Epidermal melanocyte (primary cell): ENCODE results near the gene PLGRKT.
A peak's percentile ranks its signal among the peaks of the same experiment; 100 is the strongest.
"Not testable (repeated sequence)": the region's sequence is repeated elsewhere in the genome, so short reads cannot be mapped to it uniquely, and the experiment has no call there.

Experiments
- DNase-seq: peaks from one replicate; pipeline ENCODE4 v3.0.0; 2011; ENCODE audit warnings: low spot score; ENCODE audit not compliant: insufficient read length

PLGRKT gene

GRCh38 chr9:5453004-5453403 lies 15.3 kb upstream of the PLGRKT start:
- no peak for DNase-seq

DNA sequence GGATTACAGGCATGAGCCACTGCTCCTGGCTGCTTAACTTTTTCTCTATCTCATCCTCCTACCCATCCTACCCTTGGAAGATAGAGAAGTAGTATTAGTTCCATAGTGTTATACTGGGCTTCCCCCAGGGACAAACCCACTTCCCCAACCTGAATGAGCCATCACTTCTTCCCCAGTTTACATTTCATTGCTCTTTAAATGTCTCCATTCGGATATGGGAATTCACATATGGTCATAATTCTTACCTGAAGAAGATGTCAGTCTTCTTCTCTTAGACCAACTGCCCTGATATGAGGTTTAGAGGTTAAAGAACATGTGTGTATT lies 14.5 kb upstream of the PLGRKT start:
- no peak for DNase-seq

DNA sequence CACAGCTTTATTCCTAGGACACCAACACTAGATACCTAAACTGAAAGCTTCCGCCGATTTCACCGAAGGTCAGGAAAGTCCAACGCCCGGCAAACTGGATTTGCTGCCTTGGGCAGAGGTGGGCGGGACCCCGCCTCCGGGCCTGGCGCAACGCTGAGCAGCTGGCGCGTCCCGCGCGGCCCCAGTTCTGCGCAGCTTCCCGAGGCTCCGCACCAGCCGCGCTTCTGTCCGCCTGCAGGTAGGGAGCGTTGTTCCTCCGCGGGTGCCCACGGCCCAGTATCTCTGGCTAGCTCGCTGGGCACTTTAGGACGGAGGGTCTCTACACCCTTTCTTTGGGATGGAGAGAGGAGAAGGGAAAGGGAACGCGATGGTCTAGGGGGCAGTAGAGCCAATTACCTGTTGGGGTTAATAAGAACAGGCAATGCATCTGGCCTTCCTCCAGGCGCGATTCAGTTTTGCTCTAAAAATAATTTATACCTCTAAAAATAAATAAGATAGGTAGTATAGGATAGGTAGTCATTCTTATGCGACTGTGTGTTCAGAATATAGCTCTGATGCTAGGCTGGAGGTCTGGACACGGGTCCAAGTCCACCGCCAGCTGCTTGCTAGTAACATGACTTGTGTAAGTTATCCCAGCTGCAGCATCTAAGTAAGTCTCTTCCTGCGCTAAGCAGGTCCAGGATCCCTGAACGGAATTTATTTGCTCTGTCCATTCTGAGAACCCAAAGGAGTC lies 12.8 kb upstream of the PLGRKT start, which contains the start of gene CD274:
Gene CD274 (plus strand): TSS at position 184 of the 733 bp plus-strand sequence. CDS start 5,572 bp downstream, outside the sequence.
- DNase-seq = peak; percentile 42

- DNase-seq = no peak
These were observed 12.0 kb upstream of the PLGRKT start for GRCh38 chr9:5449521-5450358.

GRCh38 chr9:5448461-5449435 lies 11.0 kb upstream of the PLGRKT start:
- DNase-seq = no peak

DNA sequence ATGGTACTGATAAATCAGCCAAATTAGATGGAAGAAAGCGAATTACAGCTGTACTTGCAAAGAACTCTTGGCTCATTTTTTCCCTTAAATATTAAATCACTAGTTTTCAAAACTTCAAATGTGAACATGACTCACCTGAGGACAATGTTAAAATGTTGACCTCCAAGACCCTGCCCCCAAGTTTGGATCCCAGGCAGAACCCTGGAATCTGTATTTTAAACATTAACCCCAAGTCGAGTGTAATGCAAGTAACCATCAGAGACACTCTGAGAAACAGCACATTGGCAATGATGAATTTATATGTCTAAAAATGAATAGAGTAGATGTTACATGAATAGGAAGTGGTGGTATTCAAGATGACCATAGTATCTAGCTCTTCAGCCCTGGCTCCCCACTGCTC lies 10.3 kb upstream of the PLGRKT start:
- no peak for DNase-seq

- DNase-seq = no peak
These were observed 9.6 kb upstream of the PLGRKT start for GRCh38 chr9:5447337-5447736.

DNA sequence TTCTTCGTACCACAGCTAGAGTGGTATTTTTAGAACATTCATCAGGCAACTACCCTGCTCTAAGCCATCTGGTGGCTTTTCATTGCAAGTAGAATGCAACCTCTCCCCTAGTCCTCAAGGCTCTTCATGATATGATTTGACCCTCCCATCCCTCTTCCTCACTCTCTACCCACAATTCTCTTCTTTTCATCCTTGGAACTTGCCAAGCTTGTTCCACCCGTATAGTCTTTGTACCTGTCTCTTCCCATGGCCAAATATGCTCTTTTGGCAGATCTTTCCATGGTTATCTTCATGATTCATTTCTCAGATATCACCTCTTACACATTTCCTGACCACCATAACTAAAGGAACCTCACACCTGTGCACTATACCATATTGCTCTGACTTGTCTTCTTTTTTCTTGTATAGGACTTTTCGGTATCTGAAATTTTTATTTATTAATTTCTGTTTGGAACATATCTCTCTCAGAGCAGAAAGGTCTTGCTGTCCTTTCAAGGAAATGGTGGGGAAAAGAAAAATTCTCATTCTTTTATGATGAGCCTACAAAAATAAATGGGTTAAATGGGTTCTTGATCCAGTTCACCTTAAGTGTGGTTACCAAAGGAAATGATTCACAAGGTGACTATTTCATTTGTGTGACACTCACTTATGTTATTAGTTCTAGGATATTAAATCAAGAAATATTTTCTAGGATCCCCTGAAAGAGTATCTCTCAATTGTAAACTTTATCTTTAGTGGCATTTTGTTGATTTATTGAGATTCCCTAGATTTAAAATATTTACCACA lies 8.9 kb upstream of the PLGRKT start:
- no peak for DNase-seq

GRCh38 chr9:5445886-5446285 lies 8.2 kb upstream of the PLGRKT start:
- DNase-seq = no peak

DNA sequence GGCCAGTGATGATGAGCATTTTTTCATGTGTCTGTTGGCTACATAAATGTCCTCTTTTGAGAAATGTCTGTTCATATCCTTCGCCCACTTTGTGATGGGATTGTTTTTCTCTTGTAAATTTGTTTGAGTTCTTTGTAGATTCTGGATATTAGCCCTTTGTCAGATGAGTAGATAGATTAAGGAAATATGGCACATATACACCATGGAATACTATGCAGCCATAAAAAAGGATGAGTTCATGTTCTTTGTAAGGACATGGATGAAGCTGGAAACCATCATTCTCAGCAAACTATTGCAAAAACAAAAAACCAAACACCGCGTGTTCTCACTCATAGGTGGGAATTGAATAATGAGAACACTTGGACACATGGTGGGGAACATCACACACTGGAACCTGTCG lies 7.4 kb upstream of the PLGRKT start:
- not testable (repeated sequence) for DNase-seq

DNA sequence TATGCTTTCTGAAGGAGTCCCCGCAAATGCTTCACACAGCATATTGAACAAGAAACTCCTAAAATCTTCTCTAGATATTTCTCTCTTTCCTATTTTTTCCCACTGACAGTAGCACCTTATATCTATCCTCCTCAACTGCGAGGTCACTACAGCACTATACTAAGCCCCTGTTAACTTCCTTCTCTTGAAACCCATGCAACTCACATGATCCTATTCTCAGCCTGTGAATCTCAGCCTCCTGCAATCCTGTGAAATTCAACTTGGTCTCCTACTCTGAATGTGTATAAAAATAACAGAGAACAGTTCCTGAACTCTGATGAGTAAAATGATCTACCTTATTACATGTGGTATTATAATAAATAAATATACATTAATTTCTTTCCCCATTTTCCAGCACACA lies 6.1 kb upstream of the PLGRKT start:
- DNase-seq = no peak

DNA sequence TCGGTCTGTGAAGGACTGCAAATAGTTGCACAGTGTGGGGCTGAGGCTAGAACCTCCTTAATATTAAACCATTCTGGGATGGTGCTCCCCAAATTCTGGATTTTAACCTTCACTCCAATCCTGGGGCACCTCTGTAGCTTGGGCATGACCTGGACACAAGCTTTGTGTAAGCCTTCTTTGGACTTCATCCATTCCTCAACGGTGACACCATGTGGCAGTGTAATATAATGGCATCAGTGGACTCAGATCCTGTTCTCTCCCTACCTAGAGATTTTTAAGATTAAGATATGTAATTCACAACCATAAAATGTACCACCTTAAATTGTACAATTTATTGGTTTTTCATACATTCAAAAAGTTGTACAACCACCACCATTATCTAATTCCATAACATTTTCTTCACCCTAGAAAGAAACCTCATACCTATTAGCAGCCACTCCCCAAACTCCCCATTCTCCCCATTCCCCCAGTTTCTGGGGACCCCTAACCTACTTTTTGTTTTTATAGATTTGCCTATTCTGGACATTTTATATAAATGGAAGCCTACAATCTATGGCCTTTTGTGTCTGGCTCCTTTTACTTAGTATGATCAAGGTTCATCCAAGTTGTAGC lies 4.8 kb upstream of the PLGRKT start:
- no peak for DNase-seq

DNA sequence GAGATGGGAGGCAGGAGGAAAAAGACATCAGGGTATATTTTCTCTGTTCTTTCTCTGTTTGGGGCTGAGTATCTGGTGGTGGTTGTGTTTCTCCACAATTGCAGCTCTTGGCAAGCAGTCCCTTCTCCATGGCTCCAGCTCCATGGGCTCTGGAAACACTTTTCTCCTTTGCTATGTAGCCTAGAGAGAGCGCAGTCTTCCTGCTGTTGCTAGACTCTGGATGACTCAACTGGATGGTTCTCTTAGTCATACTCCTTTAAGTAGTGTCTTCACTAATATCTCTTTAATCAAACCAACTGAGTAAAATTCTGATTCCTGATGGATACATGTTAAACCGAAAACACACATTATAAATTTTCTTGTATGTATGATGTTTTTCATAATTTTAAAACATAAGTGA lies 3.3 kb upstream of the PLGRKT start:
- no peak for DNase-seq

DNA sequence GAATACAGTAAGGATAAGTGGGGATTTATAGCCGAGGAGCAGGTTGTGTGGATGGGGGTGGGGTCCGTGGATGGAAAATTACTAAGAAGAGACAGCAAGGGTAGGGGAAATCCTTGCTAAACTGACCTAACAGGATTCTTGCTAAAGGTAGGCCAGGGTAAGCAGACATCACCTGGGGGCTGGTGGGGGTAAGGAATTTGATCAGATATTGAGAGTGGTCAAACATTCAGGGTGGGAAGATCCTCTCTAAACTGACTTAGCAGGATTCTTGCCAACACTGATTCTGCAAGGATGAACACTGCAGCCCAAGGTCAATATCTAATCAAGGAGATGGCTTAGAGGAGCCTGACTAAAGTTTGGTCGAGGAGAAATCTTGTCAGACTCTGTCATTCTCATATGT lies 2.7 kb upstream of the PLGRKT start:
- no peak for DNase-seq

- DNase-seq = no peak
These were observed 807 bp upstream of the PLGRKT start for GRCh38 chr9:5438301-5439162.

GRCh38 chr9:5436441-5436840 lies 1.3 kb downstream of the PLGRKT start:
- no peak for DNase-seq

DNA sequence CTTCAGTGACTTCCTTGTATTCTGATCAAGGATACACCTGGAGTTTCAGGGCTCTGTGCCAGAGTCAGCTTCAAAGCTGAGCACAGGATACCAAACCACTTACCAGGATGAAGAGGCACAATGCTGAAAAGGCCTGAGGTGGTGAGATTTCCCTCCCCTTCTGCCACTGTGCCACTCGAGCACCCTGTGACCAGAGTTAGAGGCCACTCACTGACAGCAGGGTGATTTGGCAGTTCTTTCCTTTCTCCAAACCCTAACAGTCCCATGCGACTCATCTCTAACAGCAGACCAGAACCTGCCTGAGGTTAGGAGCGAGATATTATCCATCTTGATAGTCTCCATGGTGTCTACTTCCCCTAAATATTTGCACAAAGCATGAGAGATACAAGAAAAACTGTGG lies 1.8 kb downstream of the PLGRKT start:
- no peak for DNase-seq

DNA sequence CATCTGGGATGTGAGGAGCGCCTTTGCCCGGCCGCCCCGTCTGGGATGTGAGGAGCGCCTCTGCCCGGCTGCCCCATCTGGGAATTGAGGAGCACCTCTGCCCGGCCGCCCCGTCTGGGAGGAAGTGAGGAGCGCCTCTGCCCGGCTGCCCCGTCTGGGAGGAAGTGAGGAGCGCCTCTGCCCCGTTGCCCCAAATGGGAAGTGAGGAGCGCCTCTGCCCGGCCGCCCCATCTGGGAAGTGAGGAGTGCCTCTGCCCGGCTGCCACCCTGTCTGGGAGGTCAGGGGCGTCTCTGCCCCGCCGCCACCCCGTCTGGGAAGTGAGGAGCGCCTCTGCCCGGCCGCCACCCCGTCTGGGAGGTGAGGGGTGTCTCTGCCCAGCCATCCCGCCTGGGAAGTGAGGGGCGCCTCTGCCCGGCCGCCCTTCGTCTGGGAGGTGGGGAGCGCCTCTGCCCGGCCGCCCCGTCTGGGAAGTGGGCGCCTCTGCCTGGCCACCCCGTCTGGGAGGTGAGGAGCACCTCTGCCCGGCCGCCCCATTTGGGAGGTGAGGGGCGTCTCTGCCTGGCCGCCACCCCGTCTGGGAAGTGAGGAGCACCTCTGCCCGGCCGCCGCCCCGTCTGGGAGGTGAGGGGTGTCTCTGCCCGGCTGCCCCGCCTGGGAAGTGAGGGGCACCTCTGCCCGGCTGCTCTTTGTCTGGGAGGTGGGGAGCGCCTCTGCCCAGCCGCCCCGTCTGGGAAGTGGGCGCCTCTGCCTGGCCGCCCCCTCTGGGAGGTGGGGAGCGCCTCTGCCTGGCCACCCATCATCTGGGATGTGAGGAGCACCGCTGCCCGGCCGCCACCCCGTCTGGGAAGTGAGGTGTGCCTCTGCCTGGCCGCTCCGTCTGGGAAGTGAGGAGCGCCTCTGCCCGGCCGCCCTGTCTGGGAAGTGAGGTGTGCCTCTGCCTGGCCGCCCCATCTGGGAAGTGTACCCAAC lies 3.6 kb downstream of the PLGRKT start:
- not testable (repeated sequence) for DNase-seq
